Measurements from ENCODE around the gene CMBL. TPM values are rescaled to one million over a fixed set of nuclear protein-coding genes. Genes with fewer than 3 reads are reported as not detected.
"Not testable (repeated sequence)": the region's sequence is repeated elsewhere in the genome, so short reads cannot be mapped to it uniquely, and the experiment has no call there.

Gene CMBL
- total RNA-seq, 8 experiments from 2014 or later = 3.2 to 26.2 (median 9.9) TPM

- Histone ChIP-seq H3K27ac (no peak overlapping the region), H3K4me3 (no peak overlapping the region), H3K4me1 (replicated peaks in 1 of 2) (no peaks in the 10 kb centered on the region)
- no peak for ATAC-seq (replicated peaks in 6 of 8)
- in situ Hi-C loops (cut with MboI; ENCODE audit: low pct_unique_long_range_greater_than_20kb in 2 of 9, low sequenced_read_pairs in 9 of 9, unreplicated experiment in 9 of 9) = loop anchor here in 4 of 9 experiments (25.0 kb wide), 2 partner anchors 115 to 340 kb away; no protein-coding TSS in a partner anchor
- WGBS, 10 experiments = 61 to 100% (median 90%) methylated on average over 1 to 7 of the region's 14 CpGs
Observed at GRCh38 chr5:10297646-10298204, 10.0 kb downstream of the CMBL start.

- 82 to 100% (median 89%) methylated on average over 1 to 5 of the region's 8 CpGs; no CpG with 5 or more reads in 1 of the 10 experiments for WGBS, 10 experiments
- no peak for ATAC-seq (replicated peaks in 6 of 8)
- H3K4me3 ChIP-seq = no peak overlapping the region
- in situ Hi-C loops (cut with MboI; ENCODE audit: low pct_unique_long_range_greater_than_20kb in 2 of 9, low sequenced_read_pairs in 9 of 9, unreplicated experiment in 9 of 9) = loop anchor here in 4 of 9 experiments (25.0 kb wide), 2 partner anchors 117 to 342 kb away; no protein-coding TSS in a partner anchor
- no peaks in the 10 kb centered on the region for H3K4me1 ChIP-seq (replicated peaks in 1 of 2)
- no peak overlapping the region for H3K27ac ChIP-seq
Observed at GRCh38 chr5:10295619-10296326, 11.9 kb downstream of the CMBL start.

- no peak overlapping the region for H3K27ac ChIP-seq
- 20 to 100% (median 84%) methylated on average over 1 to 3 of the region's 3 CpGs; no CpG with 5 or more reads in 2 of the 10 experiments for WGBS, 10 experiments
- in situ Hi-C loops (cut with MboI; ENCODE audit: low pct_unique_long_range_greater_than_20kb in 2 of 9, low sequenced_read_pairs in 9 of 9, unreplicated experiment in 9 of 9) = loop anchor here in 4 of 9 experiments (25.0 kb wide), 2 partner anchors 118 to 343 kb away; no protein-coding TSS in a partner anchor
- no peaks in the 10 kb centered on the region for H3K4me1 ChIP-seq (replicated peaks in 1 of 2)
- no peak for ATAC-seq (replicated peaks in 6 of 8)
- H3K4me3 ChIP-seq = no peak overlapping the region
Observed at GRCh38 chr5:10293907-10294662, 13.6 kb downstream of the CMBL start.

GRCh38 chr5:10291692-10292339, 15.9 kb downstream of the CMBL start:
- ATAC-seq (replicated peaks in 6 of 8) = peak in 3 of 8 experiments; percentile 65 to 83 (median 80)
- no peak overlapping the region for H3K27ac ChIP-seq
- in situ Hi-C loops (cut with MboI; ENCODE audit: low pct_unique_long_range_greater_than_20kb in 2 of 9, low sequenced_read_pairs in 9 of 9, unreplicated experiment in 9 of 9) = loop anchor here in 4 of 9 experiments (25.0 kb wide), 2 partner anchors 120 to 345 kb away; no protein-coding TSS in a partner anchor
- WGBS, 10 experiments = 9 to 91% (median 83%) methylated on average over 2 to 9 of the region's 9 CpGs; no CpG with 5 or more reads in 1 of the 10 experiments
- H3K4me3 ChIP-seq = no peak overlapping the region
- H3K4me1 ChIP-seq (replicated peaks in 1 of 2) = no peaks in the 10 kb centered on the region

GRCh38 chr5:10290438-10290837, 17.3 kb downstream of the CMBL start:
- H3K4me3 ChIP-seq = no peak overlapping the region
- no peaks in the 10 kb centered on the region for H3K4me1 ChIP-seq (replicated peaks in 1 of 2)
- in situ Hi-C loops (cut with MboI; ENCODE audit: low pct_unique_long_range_greater_than_20kb in 2 of 9, low sequenced_read_pairs in 9 of 9, unreplicated experiment in 9 of 9) = loop anchor here in 4 of 9 experiments (25.0 kb wide), 2 partner anchors 122 to 347 kb away; no protein-coding TSS in a partner anchor
- H3K27ac ChIP-seq = no peak overlapping the region
- ATAC-seq (replicated peaks in 6 of 8) = no peak
- WGBS, 10 experiments = 87 to 100% (median 95%) methylated on average over 4 to 9 of the region's 9 CpGs

GRCh38 chr5:10289991-10290390, 17.7 kb downstream of the CMBL start:
- no peak overlapping the region for H3K27ac ChIP-seq
- WGBS, 10 experiments = 60 to 100% (median 94%) methylated on average over 1 to 9 of the region's 10 CpGs; no CpG with 5 or more reads in 6 of the 10 experiments

GRCh38 chr5:10289353-10289752, 18.3 kb downstream of the CMBL start:
- Histone ChIP-seq H3K4me1 (replicated peaks in 1 of 2) (peaks cover under 1 to 1% of the 10 kb centered on the region in 2 donors), H3K4me3 (no peak overlapping the region), H3K27ac (no peak overlapping the region)
- ATAC-seq (replicated peaks in 6 of 8) = peak in 1 of 8 experiments; percentile 41
- WGBS, 10 experiments = 33 to 100% (median 84%) methylated on average over 1 to 6 of the region's 6 CpGs; no CpG with 5 or more reads in 1 of the 10 experiments
- in situ Hi-C loops (cut with MboI; ENCODE audit: low pct_unique_long_range_greater_than_20kb in 2 of 9, low sequenced_read_pairs in 9 of 9, unreplicated experiment in 9 of 9) = loop anchor here in 4 of 9 experiments (25.0 kb wide), 2 partner anchors 123 to 348 kb away; no protein-coding TSS in a partner anchor

More at GRCh38 chr5:10289991-10290390, 17.7 kb downstream of the CMBL start:
- ATAC-seq (replicated peaks in 6 of 8) = no peak
- H3K4me3 ChIP-seq = no peak overlapping the region
- no peaks in the 10 kb centered on the region for H3K4me1 ChIP-seq (replicated peaks in 1 of 2)
- in situ Hi-C loops (cut with MboI; ENCODE audit: low pct_unique_long_range_greater_than_20kb in 2 of 9, low sequenced_read_pairs in 9 of 9, unreplicated experiment in 9 of 9) = loop anchor here in 4 of 9 experiments (25.0 kb wide), 2 partner anchors 122 to 347 kb away; no protein-coding TSS in a partner anchor

- H3K4me3 ChIP-seq = no peak overlapping the region
- peaks cover 3 to 4% of the 10 kb centered on the region in 2 donors for H3K4me1 ChIP-seq (replicated peaks in 1 of 2)
- ATAC-seq (replicated peaks in 6 of 8) = peak in 1 of 8 experiments; percentile 59
- in situ Hi-C loops (cut with MboI; ENCODE audit: low pct_unique_long_range_greater_than_20kb in 2 of 9, low sequenced_read_pairs in 9 of 9, unreplicated experiment in 9 of 9) = loop anchor here in 4 of 9 experiments (25.0 kb wide), 2 partner anchors 124 to 349 kb away; no protein-coding TSS in a partner anchor
- H3K27ac ChIP-seq = no peak overlapping the region
- WGBS, 10 experiments = 33 to 96% (median 74%) methylated on average over 1 to 10 of the region's 13 CpGs; no CpG with 5 or more reads in 2 of the 10 experiments
Observed at GRCh38 chr5:10288592-10289219, 19.0 kb downstream of the CMBL start.

- Histone ChIP-seq H3K27ac (no peak overlapping the region), H3K4me1 (replicated peaks in 1 of 2) (peaks cover 3 to 4% of the 10 kb centered on the region in 2 donors), H3K4me3 (no peak overlapping the region)
- ATAC-seq (replicated peaks in 6 of 8) = no peak
- in situ Hi-C loops (cut with MboI; ENCODE audit: low pct_unique_long_range_greater_than_20kb in 2 of 9, low sequenced_read_pairs in 9 of 9, unreplicated experiment in 9 of 9) = loop anchor here in 4 of 9 experiments (25.0 kb wide), 2 partner anchors 125 to 350 kb away; no protein-coding TSS in a partner anchor
- WGBS, 10 experiments = 80 to 96% (median 92%) methylated on average over 2 to 4 of the region's 7 CpGs; no CpG with 5 or more reads in 5 of the 10 experiments
Observed at GRCh38 chr5:10286862-10287227, 20.9 kb downstream of the CMBL start.

GRCh38 chr5:10286162-10286861, 21.4 kb downstream of the CMBL start:
- H3K27ac ChIP-seq = no peak overlapping the region
- peak in 2 of 8 experiments; percentile 56 to 88 for ATAC-seq (replicated peaks in 6 of 8)
- in situ Hi-C loops (cut with MboI; ENCODE audit: low pct_unique_long_range_greater_than_20kb in 2 of 9, low sequenced_read_pairs in 9 of 9, unreplicated experiment in 9 of 9) = loop anchor here in 4 of 9 experiments (25.0 kb wide), 2 partner anchors 126 to 351 kb away; no protein-coding TSS in a partner anchor
- no peak overlapping the region for H3K4me3 ChIP-seq
- peaks cover 3 to 4% of the 10 kb centered on the region in 2 donors for H3K4me1 ChIP-seq (replicated peaks in 1 of 2)
- 0 to 100% (median 79%) methylated on average over 1 to 4 of the region's 6 CpGs; no CpG with 5 or more reads in 2 of the 10 experiments for WGBS, 10 experiments

- ATAC-seq (replicated peaks in 6 of 8) = peak in 2 of 8 experiments; percentile 16 to 18
- in situ Hi-C loops (cut with MboI; ENCODE audit: low pct_unique_long_range_greater_than_20kb in 2 of 9, low sequenced_read_pairs in 9 of 9, unreplicated experiment in 9 of 9) = loop anchor here in 4 of 9 experiments (25.0 kb wide), 2 partner anchors 127 to 352 kb away; no protein-coding TSS in a partner anchor
Observed at GRCh38 chr5:10285362-10285761, 22.3 kb downstream of the CMBL start.

More at GRCh38 chr5:10285362-10285761, 22.3 kb downstream of the CMBL start:
- WGBS, 10 experiments = 54 to 100% (median 95%) methylated on average over 1 to 7 of the region's 8 CpGs; no CpG with 5 or more reads in 2 of the 10 experiments
- not testable (repeated sequence) for H3K4me3 ChIP-seq; H3K4me1 ChIP-seq (replicated peaks in 1 of 2); H3K27ac ChIP-seq

Data from motor neuron (in vitro differentiated cells).